Left ventricle myocardium inferior (tissue), 1 donor: ENCODE measurements around the gene CD79A. TPM values are rescaled to one million over a fixed set of nuclear protein-coding genes. Genes with fewer than 3 reads are reported as not detected.
A peak's percentile ranks its signal among the peaks of the same experiment; 100 is the strongest.

Source experiments
- DNase-seq: peaks from one replicate; pipeline ENCODE4 v3.0.0-alpha.2; 2020
- H3K27ac ChIP-seq: fragments of 200-600 bp; replicated peaks from 2 replicates; pipeline ENCODE4 v1.8.0; 2021
- H3K27me3 ChIP-seq: fragments of 200-600 bp; 2 replicates; pipeline ENCODE4 v1.8.0; 2021; ENCODE audit warnings: low read depth
- H3K36me3 ChIP-seq: fragments of 200-600 bp; 2 replicates; pipeline ENCODE4 v1.8.0; 2021
- H3K4me1 ChIP-seq: fragments of 200-600 bp; 2 replicates; pipeline ENCODE4 v1.8.0; 2021
- H3K4me3 ChIP-seq: fragments of 200-600 bp; 2 replicates; pipeline ENCODE4 v1.8.0; 2021; ENCODE audit warnings: mild to moderate bottlenecking, moderate library complexity
- H3K9me3 ChIP-seq: fragments of 200-600 bp; replicated peaks from 2 replicates; pipeline ENCODE4 v1.8.0; 2021
- intact Hi-C: fragments of 100-400 bp; cut with micrococcal nuclease; formaldehyde crosslinking; loops from one replicate; pipeline ENCODE4 v1.11.0; 2022
- total RNA-seq: library from RNA; stranded (reverse); fragmentation: NEBNext Ultra II Directional; extraction: Animal tissue kit (Norgen Biotek cat#: 25700); gene quantifications from one replicate; pipeline ENCODE4 v1.2.1, GENCODE V29; 2021
- TF ChIP-seq, protein P1 (sequence below): fragments of 200-600 bp; IDR thresholded peaks from 2 replicates; pipeline ENCODE4 v1.8.0; 2021; ENCODE audit warnings: antibody characterized with exemption, mild to moderate bottlenecking, borderline replicate concordance
- donor health status: DM: no; HTN: yes; CAD: no; lungs with severe emphysema.

Gene CD79A
- total RNA-seq, 1 donor from 2014 or later = not detected

DNA sequence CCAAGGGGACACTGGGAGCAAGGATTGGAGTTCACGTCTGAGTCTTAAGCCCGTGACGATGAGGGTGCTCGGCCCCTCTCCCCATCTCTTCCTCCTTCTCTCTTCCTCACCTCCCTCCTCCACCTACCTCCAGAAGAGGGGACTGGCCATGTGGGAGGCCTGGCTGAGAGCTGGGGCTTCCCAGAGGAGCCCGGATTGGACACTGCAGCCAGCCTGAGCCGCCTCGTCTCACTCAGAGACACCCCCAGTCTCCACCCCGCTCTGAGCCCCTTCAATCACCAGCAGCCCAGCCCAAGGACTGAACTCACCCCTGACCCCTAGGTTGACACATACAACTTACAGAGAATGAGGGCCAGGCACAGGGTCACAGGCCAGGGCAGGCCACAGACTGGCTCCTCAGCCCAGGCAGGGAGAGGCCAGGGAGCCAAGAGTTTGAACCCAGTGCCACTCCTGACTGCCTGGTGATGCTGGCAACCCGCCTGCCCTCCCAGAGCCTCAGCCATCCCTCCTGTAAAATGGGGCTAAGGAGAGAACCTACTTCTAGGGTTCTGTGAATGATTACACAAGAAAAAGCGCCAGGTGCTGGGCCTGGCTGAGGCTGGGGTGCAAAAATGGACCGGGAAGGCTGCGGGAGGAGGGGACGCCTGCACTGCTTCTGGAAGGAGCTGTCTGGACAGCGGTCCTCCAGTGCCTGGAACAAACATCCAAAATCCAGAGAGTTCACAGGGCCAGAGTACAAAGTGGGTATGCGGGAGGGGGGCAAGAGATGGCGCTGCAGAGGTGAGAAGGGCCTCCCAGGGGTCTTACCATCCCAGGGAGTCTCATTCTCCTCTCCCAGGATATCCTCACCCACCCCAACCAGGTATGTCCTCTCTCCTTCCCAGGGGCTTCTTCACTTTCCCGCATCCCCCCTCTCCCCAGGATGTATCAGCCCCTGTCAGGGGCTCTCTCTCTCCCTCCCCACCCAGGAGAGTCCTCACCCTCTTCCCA, 1.1 kb downstream of the CD79A start:
- DNase-seq = no peak
- TF ChIP-seq, protein P1, sequence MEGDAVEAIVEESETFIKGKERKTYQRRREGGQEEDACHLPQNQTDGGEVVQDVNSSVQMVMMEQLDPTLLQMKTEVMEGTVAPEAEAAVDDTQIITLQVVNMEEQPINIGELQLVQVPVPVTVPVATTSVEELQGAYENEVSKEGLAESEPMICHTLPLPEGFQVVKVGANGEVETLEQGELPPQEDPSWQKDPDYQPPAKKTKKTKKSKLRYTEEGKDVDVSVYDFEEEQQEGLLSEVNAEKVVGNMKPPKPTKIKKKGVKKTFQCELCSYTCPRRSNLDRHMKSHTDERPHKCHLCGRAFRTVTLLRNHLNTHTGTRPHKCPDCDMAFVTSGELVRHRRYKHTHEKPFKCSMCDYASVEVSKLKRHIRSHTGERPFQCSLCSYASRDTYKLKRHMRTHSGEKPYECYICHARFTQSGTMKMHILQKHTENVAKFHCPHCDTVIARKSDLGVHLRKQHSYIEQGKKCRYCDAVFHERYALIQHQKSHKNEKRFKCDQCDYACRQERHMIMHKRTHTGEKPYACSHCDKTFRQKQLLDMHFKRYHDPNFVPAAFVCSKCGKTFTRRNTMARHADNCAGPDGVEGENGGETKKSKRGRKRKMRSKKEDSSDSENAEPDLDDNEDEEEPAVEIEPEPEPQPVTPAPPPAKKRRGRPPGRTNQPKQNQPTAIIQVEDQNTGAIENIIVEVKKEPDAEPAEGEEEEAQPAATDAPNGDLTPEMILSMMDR = no peak
- H3K27me3 ChIP-seq = no peaks in the 10 kb centered on the region
- no peak overlapping the region for H3K27ac ChIP-seq
- no peak overlapping the region for H3K4me3 ChIP-seq
- no peaks in the 10 kb centered on the region for H3K36me3 ChIP-seq
- intact Hi-C loops = no loop called here
- H3K4me1 ChIP-seq = peaks cover 18% of the 10 kb centered on the region
- H3K9me3 ChIP-seq = no peaks in the 10 kb centered on the region

DNA sequence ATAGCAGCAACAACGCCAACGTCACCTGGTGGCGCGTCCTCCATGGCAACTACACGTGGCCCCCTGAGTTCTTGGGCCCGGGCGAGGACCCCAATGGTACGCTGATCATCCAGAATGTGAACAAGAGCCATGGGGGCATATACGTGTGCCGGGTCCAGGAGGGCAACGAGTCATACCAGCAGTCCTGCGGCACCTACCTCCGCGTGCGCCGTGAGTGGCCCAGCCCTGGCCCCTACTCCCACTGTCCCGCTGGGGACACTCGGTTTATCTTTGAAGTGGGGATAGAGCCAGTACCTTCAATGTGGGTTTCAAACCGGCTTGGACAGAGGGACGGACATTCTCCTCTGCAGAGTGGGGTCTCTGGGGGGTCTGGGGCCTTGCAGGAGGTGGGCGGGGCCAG, 2.0 kb downstream of the CD79A start:
- H3K4me1 ChIP-seq = peaks cover 18% of the 10 kb centered on the region
- H3K36me3 ChIP-seq = no peaks in the 10 kb centered on the region
- intact Hi-C loops = no loop called here
- H3K27me3 ChIP-seq = no peaks in the 10 kb centered on the region
- no peak overlapping the region for H3K27ac ChIP-seq
- H3K9me3 ChIP-seq = no peaks in the 10 kb centered on the region
- TF ChIP-seq, protein P1 = no peak
- no peak overlapping the region for H3K4me3 ChIP-seq
- no peak for DNase-seq

DNA sequence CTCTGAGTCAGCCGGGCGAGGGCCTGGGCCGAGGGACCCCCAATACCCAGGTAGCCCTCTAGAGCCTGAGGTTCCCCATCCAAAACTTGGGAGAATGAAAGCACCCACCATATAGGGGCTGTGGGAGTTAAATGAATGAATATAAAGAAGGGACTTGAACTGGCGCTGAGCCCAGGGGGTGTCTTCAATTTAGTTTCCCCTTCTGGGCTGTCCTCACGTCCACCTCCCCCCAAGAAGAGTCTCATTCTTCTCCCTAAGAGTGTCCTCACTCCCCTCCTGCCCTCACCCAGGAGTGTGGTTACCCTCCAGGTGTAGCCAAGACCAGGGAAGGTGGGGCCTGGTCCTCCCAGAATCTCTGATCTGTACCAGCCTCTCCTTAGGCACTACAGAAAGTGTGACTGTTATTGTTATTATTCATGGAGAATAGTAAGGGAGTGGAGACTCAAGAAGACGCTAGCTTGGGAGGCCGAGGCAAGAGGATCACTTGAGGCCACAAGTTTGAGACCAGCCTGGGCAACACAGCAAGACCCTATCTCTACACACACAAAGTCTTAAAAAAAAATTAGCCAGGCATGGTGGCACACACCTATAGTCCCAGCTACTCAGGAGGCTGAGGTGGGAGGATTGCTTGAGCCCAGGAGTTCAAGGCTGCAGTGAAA, 2.7 kb downstream of the CD79A start:
- H3K36me3 ChIP-seq = no peaks in the 10 kb centered on the region
- H3K4me1 ChIP-seq = peaks cover 24% of the 10 kb centered on the region
- DNase-seq = no peak
- H3K9me3 ChIP-seq = no peaks in the 10 kb centered on the region
- intact Hi-C loops = no loop called here
- no peak overlapping the region for H3K27ac ChIP-seq
- H3K27me3 ChIP-seq = no peaks in the 10 kb centered on the region
- H3K4me3 ChIP-seq = no peak overlapping the region
- TF ChIP-seq, protein P1 = no peak

DNA sequence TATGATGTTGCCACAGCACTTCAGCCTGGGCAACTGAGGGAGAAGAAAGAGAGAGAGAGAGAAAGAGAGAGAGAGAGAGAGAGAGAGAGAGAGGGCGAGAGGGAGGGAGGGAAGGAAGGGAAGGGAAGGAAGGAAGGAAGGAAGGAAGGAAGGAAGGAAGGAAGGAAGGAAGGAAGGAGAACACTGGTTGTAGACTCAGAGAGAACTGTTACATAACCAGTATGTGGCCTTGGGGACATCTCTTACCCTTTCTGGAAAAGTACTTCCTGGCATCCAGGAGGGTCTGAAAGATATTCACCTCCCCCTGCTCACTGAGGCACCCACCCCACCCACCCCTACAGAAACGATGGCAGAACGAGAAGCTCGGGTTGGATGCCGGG, 3.2 kb downstream of the CD79A start:
- TF ChIP-seq, protein P1 = no peak
- H3K9me3 ChIP-seq = no peaks in the 10 kb centered on the region
- no peak overlapping the region for H3K27ac ChIP-seq
- no peak for DNase-seq
- H3K36me3 ChIP-seq = no peaks in the 10 kb centered on the region
- peaks cover 30% of the 10 kb centered on the region for H3K4me1 ChIP-seq
- H3K4me3 ChIP-seq = no peak overlapping the region
- no peaks in the 10 kb centered on the region for H3K27me3 ChIP-seq
- intact Hi-C loops = no loop called here

DNA sequence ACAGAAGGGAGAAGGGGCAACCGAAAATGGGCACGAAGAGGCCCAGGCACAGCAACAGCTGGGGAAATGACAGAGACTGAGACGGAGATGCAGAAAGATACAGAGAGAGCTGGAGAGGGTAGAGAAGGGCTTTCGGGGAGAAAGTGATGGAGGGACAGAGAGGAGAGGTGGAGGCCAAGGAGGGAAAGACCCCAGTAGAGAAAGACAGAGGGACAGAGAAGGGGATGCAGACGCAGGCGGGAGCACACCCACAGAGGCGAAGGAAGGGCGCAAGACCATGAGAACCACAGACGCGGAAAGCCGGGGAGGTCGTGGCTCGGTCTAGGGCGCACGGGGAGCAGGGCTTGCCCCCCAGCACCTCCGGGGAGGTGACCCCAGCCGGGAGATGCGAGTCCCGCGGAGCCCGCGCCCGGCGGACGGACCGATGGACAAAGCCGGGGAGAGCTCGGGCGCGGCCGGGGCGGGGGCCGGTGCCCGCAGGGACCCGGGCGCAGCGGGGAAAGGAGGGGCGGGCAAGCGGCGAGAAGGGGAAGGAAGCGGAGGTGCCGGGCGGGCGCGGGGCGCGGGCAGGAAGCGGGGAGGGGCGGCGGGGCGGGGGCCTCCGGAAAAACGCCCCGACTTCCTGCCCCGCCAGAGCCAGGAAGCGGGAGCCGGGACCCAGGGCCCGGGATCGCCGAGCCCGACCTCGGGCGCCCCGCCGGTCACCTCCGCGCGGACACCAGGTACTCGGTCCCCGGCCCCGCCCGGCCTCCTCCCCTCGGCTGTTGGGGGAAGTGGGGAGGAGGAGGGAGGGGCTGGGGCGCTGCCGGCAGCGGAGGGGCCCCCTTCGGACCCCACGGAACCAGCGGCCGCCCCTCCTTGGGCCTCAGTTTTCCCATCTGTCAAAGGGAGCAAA, 5.7 kb downstream of the CD79A start, which contains the start of gene ARHGEF1:
Gene ARHGEF1, plus strand, starts transcription at position 617 of the 895 bp plus-strand sequence. CDS start 4,899 bp downstream, outside the sequence.
- intact Hi-C loops = no loop called here
- Histone ChIP-seq H3K9me3 (no peaks in the 10 kb centered on the region), H3K27ac (peak within 1 kb of the TSS; percentile 96), H3K4me3 (peak within 1 kb of the TSS; percentile 97), H3K36me3 (no peaks in the 10 kb centered on the region), H3K27me3 (no peaks in the 10 kb centered on the region), H3K4me1 (peaks cover 55% of the 10 kb centered on the region)
- DNase-seq = peak; percentile 77
- TF ChIP-seq, protein P1 = no peak
